GM19240 (cell line): ENCODE measurements around the gene MYBBP1A.

Source experiments
- DNase-seq: peaks from one replicate; pipeline ENCODE4 v3.0.0; 2011; ENCODE audit warnings: low spot score; ENCODE audit not compliant: insufficient read length

The MYBBP1A gene

DNA sequence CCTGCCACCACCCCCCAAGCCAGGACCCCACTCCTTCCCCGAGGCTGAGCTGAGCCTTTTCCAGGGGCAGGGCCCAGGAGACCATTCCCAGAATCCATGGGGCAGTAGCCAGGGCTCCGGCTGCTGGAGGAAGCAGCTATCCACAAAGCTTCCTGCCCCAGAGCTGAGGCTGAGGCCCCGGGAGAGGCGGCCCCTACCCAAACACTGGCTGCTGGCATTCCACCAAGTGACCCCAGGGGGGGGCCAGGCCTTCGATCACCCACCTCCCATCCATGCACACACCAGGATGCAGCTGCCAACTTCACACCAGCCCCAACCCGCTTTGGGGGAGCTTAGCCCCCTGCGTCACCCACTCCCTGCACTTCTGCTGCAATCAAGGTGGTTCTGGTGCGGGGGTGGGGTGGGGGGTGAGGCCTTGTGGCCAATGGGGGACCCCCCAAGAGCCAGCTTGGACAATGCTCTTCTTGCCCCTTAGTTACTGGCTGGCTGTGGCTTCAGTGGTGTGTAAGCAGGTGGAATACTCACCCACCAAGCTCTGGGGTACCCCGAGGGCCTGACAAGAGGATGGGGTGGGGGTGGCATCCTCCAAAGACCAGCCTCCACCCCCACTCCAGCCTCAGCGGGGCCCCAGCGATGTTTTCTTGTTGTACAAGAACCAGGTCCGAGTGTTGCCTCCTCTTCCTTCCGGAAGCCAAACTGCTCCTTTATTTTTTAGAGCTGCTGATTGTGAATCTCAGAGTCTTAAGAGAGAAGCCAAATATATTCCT lies 16.8 kb downstream of the MYBBP1A start:
- DNase-seq, result no peak

DNA sequence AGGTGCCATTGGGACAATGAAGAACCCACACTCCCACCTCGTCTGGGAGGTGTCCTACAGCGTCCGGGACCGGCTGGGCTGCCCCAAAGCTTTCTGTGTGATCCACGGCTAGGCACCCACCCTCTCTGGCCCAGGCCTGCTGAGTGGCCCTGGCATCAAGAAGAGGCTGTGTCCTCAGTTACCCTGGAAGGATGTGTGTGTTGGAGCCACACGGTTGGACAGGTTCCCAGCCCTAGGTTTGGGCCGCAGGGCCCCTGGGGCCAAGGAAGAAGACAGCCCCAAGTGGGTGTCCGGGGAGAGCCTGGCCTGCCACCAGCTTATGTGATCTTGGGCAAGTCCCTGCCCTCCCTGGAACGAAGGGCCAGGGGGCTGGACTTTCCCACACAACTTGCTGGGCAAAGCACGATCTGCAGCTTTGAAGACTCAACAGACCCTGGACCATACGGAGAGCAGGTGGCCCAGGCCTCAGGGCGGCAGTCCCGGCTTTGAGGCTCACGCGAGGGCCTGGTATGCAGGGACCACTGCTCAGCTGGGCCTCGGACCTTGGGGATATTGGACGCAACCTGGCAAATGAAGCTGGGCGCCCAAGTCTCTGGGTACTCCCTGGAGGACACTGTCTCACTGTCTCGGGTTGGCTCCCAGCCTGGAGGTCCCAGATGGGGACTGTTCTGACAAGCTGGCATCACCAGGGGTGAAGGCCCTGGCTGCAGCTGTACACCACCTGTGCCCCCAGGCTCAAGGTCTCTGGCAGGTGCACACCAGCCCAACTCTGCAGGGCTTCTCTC lies 17.5 kb downstream of the MYBBP1A start:
- no peak for DNase-seq

- no peak for DNase-seq
Measured at GRCh38 chr17:4536742-4537411, 18.3 kb downstream of the MYBBP1A start.

DNA sequence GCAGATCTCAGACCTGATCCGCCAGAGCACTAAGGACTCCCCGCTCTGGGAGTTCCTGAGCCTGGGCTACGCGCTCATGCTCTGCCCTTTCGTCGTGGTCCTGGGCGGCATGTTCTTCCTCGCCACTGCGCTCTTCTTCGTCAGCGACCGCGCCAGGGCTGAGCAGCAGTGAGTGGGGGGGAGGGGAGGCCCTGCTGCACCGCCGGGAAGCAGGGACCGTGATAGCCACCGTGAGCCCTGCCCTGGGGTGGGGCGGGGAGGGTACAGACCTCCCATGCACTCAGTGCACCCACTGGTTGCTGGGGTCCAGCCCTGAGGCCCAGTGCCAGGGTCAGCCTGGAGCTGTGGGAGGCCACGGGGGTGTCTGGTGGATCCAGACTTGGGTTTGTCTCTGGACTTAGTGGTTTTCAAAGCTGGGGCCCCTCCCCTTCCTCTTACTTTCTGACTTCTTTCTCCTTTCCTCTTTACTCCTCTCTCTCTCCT lies 18.9 kb downstream of the MYBBP1A start:
- no peak for DNase-seq

GRCh38 chr17:4535667-4536258 lies 19.4 kb downstream of the MYBBP1A start:
- no peak for DNase-seq

GRCh38 chr17:4534928-4535666 lies 20.1 kb downstream of the MYBBP1A start:
- DNase-seq, result no peak

DNA sequence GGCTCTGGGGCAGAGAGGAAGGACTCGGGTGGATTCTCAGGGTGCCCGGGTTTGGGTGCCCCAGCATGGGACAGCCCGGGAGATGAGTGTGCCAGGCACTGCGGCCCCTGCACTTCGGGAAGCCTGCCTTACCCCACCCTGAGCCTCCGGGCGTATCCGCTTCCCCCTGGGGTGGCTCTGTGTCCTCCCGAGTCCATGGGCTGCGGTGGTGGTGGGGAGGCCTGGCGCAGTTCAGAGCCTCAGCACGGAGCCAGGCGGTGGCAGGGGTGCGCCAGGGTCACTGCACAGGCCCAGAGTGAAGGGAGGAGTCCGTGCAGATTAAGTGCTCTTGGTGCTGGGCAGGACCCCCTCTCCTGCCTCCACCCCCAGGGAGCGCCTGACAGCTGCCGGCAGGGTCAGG lies 20.7 kb downstream of the MYBBP1A start:
- DNase-seq, result no peak

- no peak for DNase-seq
Measured at GRCh38 chr17:4533523-4534504, 21.4 kb downstream of the MYBBP1A start.

DNA sequence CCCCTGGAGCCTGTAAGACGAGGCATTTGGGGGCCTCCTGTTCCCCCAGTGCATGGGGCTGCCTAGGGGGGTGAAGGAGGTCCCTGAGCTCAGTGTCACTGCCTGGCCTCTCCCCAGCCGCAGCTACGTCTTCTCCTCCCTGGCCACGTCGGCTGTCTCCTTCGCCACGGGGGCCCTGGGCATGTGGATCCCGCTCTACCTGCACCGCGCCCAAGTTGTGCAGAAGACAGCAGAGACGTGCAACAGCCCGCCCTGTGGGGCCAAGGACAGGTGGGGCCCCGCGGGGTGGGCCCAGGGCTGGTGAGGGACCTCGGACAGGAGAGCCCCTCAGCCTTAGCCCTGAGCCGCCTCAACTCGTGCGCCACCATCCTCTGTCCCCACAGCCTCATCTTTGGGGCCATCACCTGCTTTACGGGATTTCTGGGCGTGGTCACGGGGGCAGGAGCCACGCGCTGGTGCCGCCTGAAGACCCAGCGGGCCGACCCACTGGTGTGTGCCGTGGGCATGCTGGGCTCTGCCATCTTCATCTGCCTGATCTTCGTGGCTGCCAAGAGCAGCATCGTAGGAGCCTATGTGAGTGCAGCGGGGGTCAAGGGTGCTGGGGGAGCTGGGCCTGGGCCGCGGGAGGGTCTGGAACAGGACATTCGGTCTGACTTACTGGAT lies 22.2 kb downstream of the MYBBP1A start:
- DNase-seq, result no peak

DNA sequence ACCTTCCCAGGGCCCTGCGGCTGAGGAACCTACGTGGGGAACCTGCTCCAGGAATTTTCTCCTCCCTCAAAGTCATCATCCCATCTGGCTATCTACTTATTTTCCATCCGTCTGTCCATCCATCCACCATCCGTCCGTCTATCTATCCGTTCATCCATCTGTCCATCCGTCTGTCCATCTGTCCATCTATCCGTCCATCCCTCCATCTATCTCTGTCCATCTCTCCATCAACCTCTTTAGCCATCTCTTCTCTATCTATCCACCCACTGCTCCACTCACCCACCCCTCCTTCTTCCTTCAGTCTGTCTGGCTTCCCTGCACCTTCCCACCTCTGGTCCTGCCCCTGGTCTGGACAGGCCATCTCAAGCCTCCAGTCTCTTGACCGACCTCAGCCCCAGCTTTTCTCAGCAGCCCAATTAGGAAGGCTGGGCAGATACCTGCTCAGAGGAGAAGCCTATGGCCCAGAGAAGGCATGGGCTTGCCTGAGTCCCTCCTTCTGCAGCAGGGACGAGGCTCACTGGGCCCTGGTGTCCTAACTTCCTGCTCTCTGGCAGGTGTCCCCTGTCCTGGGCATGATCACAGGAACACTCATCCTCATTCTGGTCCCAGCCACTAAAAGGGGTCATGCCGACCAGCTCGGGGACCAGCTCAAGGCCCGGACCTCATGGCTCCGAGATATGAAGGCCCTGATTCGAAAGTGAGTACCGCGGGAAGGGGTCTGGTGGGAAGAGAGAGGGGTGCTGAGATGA lies 23.0 kb downstream of the MYBBP1A start:
- DNase-seq, result no peak

- DNase-seq, result no peak
Measured at GRCh38 chr17:4530799-4531730, 24.1 kb downstream of the MYBBP1A start.

DNA sequence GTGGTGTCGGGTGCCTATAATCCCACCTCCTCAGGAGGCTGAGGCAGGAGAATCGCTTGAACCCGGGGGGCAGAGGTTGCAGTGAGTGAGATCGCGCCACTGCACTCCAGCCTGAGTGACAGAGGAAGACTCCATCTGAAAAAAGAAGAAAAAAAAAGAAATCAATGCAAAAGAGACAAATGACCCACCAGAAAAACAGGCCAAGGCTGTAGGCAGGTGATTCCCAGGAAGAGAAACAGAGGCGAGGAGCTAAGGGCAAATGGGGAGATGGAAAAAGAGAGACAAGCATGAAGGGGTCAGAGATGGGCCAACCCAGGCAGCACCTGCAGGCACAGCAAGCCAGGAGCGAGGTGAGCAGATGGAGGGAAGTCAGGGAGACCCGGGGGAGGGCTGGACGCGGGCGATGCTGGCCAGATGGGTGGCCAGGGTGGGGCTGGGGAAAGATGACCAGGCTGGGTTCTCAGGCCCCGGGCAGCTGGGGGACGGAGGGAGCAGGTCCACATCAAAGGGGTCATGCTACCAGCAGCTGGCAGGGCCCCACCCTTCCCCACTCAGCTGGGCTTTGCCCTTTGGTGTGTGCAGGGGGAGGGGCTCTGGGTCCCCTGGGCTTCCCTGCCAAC lies 25.5 kb downstream of the MYBBP1A start:
- no peak for DNase-seq

DNA sequence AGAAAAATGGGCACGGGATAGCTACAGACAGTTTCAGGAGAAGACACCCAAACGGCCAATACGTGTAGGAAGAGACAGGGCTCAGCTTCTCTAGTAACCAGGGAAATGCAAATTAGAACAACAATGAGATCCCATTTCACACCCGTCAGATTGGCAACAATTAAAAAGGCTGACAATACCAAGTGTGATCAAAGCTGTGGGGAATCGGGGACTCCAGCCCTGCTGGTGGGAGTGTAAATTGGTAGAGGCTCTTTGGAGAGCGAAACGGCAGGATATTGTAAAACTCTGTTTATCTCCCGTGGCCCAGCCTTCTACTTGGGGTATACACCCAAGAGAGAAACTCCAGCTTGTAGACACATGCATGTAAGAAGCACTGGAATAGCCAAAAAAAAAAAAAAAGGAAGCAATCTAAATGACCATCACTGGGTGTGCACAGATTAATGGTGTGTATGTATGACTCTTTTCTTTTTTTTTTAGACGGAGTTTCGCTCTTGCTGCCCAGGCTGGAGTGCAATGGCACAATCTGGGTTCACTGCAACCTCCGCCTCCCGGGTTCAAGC lies 27.5 kb downstream of the MYBBP1A start:
- DNase-seq, result no peak

DNA sequence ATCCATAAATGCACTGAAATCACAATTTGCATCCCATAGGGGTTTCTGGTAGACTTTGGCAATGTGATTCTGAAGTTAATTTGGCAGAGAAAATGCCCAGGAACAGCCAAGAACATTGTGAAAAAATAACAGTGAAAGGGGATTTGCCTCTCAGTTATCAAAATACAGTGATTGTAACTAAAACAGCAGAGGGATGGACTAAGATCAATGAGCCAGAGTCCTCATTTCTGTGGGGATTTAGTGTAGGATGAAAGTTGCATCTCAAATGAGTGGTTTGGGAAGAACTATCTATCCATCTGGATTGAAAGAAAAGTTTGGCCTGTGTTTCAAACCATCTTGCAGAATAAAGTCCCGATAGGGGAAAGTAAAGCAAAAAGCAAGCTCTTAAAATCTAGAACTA lies 28.1 kb downstream of the MYBBP1A start:
- DNase-seq, result no peak

GRCh38 chr17:4525691-4526397 lies 29.3 kb downstream of the MYBBP1A start:
- DNase-seq, result no peak

- no peak for DNase-seq
Measured at GRCh38 chr17:4523946-4524345, 31.2 kb downstream of the MYBBP1A start.
